ENCODE results near the gene APOL3.

DNA sequence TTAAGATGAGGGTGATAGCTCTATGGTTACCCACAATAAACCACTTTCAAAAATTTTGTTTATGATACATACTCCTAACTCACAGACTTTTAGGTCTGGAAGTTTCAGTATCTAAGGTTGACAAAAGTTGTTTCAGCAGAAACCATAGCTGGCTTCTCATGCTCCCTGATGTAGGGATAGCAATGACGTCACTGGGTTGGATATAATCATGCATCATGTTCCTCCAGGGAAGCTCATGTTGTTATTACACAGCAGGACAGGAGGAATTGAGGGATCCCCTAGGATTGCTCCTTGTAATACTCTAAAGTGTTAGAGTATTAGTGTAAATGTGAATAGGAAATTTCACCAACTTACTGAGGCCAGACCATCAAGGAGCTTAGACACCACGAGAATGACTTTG is 23.6 kb downstream of the APOL3 start:
- TF ChIP-seq TCF12 (IDR thresholded peaks at IDR 0.05) (no peak), SMC3 (IDR thresholded peaks at IDR 0.05; ENCODE audit: low read depth, low read length) (no peak), SIN3A (IDR thresholded peaks at IDR 0.05; ENCODE audit: borderline replicate concordance, low read depth, low read length) (no peak), TAF1 (IDR thresholded peaks at IDR 0.05; ENCODE audit: borderline replicate concordance, low read depth, low read length) (no peak), JUND (IDR thresholded peaks at IDR 0.05) (no peak), EZH2phosphoT487 (IDR thresholded peaks at IDR 0.05; ENCODE audit: borderline replicate concordance, low read depth) (no peak), RXRA (IDR thresholded peaks at IDR 0.05; ENCODE audit: borderline replicate concordance, low read depth) (no peak), NRF1 (IDR thresholded peaks at IDR 0.05; ENCODE audit: low read depth, low read length) (no peak)
- TF ChIP-seq, protein P1, sequence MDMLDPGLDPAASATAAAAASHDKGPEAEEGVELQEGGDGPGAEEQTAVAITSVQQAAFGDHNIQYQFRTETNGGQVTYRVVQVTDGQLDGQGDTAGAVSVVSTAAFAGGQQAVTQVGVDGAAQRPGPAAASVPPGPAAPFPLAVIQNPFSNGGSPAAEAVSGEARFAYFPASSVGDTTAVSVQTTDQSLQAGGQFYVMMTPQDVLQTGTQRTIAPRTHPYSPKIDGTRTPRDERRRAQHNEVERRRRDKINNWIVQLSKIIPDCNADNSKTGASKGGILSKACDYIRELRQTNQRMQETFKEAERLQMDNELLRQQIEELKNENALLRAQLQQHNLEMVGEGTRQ (IDR thresholded peaks at IDR 0.05; ENCODE audit: borderline replicate concordance, low read depth, low read length) = no peak
- TF ChIP-seq, protein P2, sequence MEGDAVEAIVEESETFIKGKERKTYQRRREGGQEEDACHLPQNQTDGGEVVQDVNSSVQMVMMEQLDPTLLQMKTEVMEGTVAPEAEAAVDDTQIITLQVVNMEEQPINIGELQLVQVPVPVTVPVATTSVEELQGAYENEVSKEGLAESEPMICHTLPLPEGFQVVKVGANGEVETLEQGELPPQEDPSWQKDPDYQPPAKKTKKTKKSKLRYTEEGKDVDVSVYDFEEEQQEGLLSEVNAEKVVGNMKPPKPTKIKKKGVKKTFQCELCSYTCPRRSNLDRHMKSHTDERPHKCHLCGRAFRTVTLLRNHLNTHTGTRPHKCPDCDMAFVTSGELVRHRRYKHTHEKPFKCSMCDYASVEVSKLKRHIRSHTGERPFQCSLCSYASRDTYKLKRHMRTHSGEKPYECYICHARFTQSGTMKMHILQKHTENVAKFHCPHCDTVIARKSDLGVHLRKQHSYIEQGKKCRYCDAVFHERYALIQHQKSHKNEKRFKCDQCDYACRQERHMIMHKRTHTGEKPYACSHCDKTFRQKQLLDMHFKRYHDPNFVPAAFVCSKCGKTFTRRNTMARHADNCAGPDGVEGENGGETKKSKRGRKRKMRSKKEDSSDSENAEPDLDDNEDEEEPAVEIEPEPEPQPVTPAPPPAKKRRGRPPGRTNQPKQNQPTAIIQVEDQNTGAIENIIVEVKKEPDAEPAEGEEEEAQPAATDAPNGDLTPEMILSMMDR (IDR thresholded peaks at IDR 0.05) = no peak
- TF ChIP-seq, protein P3, sequence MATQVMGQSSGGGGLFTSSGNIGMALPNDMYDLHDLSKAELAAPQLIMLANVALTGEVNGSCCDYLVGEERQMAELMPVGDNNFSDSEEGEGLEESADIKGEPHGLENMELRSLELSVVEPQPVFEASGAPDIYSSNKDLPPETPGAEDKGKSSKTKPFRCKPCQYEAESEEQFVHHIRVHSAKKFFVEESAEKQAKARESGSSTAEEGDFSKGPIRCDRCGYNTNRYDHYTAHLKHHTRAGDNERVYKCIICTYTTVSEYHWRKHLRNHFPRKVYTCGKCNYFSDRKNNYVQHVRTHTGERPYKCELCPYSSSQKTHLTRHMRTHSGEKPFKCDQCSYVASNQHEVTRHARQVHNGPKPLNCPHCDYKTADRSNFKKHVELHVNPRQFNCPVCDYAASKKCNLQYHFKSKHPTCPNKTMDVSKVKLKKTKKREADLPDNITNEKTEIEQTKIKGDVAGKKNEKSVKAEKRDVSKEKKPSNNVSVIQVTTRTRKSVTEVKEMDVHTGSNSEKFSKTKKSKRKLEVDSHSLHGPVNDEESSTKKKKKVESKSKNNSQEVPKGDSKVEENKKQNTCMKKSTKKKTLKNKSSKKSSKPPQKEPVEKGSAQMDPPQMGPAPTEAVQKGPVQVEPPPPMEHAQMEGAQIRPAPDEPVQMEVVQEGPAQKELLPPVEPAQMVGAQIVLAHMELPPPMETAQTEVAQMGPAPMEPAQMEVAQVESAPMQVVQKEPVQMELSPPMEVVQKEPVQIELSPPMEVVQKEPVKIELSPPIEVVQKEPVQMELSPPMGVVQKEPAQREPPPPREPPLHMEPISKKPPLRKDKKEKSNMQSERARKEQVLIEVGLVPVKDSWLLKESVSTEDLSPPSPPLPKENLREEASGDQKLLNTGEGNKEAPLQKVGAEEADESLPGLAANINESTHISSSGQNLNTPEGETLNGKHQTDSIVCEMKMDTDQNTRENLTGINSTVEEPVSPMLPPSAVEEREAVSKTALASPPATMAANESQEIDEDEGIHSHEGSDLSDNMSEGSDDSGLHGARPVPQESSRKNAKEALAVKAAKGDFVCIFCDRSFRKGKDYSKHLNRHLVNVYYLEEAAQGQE (IDR thresholded peaks at IDR 0.05; ENCODE audit: low read depth, low read length) = no peak
- TF ChIP-seq, protein P4, sequence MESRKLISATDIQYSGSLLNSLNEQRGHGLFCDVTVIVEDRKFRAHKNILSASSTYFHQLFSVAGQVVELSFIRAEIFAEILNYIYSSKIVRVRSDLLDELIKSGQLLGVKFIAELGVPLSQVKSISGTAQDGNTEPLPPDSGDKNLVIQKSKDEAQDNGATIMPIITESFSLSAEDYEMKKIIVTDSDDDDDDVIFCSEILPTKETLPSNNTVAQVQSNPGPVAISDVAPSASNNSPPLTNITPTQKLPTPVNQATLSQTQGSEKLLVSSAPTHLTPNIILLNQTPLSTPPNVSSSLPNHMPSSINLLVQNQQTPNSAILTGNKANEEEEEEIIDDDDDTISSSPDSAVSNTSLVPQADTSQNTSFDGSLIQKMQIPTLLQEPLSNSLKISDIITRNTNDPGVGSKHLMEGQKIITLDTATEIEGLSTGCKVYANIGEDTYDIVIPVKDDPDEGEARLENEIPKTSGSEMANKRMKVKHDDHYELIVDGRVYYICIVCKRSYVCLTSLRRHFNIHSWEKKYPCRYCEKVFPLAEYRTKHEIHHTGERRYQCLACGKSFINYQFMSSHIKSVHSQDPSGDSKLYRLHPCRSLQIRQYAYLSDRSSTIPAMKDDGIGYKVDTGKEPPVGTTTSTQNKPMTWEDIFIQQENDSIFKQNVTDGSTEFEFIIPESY (IDR thresholded peaks at IDR 0.05; ENCODE audit: borderline replicate concordance, low read depth) = no peak
- TF ChIP-seq, protein P5, sequence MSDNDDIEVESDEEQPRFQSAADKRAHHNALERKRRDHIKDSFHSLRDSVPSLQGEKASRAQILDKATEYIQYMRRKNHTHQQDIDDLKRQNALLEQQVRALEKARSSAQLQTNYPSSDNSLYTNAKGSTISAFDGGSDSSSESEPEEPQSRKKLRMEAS (IDR thresholded peaks at IDR 0.05; ENCODE audit: low read depth) = no peak
- TF ChIP-seq, protein P6, sequence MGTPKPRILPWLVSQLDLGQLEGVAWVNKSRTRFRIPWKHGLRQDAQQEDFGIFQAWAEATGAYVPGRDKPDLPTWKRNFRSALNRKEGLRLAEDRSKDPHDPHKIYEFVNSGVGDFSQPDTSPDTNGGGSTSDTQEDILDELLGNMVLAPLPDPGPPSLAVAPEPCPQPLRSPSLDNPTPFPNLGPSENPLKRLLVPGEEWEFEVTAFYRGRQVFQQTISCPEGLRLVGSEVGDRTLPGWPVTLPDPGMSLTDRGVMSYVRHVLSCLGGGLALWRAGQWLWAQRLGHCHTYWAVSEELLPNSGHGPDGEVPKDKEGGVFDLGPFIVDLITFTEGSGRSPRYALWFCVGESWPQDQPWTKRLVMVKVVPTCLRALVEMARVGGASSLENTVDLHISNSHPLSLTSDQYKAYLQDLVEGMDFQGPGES (IDR thresholded peaks at IDR 0.05; ENCODE audit: low read depth, low read length) = no peak

All from SK-N-SH (cell line).